HL-60 (cell line): ENCODE data around the gene DNAJB8.

Experiments used
- GABPA ChIP-seq: IDR thresholded peaks from 2 replicates; pipeline ENCODE4 v1.6.1; 2012; ENCODE audit warnings: low read depth
- POLR2AphosphoS5 ChIP-seq: IDR thresholded peaks from 2 replicates; pipeline ENCODE4 v1.6.1; 2012; ENCODE audit warnings: low read depth
- SPI1 ChIP-seq: IDR thresholded peaks from 2 replicates; pipeline ENCODE4 v1.6.1; 2012; ENCODE audit warnings: low read depth, mild to moderate bottlenecking, borderline replicate concordance
- TF ChIP-seq, protein P1 (sequence below): IDR thresholded peaks from one replicate; pipeline ENCODE4 v1.5.1; 2011; ENCODE audit warnings: low read length, control low read depth, inconsistent platforms; ENCODE audit not compliant: insufficient read depth

DNA sequence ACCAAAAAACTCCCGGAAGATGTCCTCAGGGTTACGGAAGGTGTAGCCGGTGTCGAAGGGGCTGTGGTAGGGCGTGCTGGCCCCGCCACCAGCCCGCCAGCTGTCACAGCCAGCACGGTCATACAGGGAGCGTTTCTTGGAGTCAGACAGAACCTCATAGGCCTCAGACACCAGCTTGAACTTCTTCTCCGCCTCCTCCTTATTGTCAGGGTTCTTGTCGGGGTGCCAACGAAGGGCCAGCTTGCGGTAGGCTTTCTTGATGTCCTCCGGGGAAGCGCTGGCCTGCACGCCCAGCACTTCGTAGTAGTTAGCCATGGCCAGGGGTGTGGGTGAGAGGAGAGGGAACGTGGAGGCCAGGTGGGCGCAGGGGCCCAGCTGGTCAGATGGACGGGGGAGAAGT, 3.8 kb downstream of the DNAJB8 start:
- TF ChIP-seq GABPA = no peak
- TF ChIP-seq SPI1 = no peak
- TF ChIP-seq, protein P1, sequence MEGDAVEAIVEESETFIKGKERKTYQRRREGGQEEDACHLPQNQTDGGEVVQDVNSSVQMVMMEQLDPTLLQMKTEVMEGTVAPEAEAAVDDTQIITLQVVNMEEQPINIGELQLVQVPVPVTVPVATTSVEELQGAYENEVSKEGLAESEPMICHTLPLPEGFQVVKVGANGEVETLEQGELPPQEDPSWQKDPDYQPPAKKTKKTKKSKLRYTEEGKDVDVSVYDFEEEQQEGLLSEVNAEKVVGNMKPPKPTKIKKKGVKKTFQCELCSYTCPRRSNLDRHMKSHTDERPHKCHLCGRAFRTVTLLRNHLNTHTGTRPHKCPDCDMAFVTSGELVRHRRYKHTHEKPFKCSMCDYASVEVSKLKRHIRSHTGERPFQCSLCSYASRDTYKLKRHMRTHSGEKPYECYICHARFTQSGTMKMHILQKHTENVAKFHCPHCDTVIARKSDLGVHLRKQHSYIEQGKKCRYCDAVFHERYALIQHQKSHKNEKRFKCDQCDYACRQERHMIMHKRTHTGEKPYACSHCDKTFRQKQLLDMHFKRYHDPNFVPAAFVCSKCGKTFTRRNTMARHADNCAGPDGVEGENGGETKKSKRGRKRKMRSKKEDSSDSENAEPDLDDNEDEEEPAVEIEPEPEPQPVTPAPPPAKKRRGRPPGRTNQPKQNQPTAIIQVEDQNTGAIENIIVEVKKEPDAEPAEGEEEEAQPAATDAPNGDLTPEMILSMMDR = no peak
- TF ChIP-seq POLR2AphosphoS5 = no peak
